ENCODE results near the gene GDPD4. TPM values are rescaled to one million over a fixed set of nuclear protein-coding genes. Genes with fewer than 3 reads are reported as not detected.

Gene GDPD4
- total RNA-seq, 4 donors from 2014 or later: not detected

DNA sequence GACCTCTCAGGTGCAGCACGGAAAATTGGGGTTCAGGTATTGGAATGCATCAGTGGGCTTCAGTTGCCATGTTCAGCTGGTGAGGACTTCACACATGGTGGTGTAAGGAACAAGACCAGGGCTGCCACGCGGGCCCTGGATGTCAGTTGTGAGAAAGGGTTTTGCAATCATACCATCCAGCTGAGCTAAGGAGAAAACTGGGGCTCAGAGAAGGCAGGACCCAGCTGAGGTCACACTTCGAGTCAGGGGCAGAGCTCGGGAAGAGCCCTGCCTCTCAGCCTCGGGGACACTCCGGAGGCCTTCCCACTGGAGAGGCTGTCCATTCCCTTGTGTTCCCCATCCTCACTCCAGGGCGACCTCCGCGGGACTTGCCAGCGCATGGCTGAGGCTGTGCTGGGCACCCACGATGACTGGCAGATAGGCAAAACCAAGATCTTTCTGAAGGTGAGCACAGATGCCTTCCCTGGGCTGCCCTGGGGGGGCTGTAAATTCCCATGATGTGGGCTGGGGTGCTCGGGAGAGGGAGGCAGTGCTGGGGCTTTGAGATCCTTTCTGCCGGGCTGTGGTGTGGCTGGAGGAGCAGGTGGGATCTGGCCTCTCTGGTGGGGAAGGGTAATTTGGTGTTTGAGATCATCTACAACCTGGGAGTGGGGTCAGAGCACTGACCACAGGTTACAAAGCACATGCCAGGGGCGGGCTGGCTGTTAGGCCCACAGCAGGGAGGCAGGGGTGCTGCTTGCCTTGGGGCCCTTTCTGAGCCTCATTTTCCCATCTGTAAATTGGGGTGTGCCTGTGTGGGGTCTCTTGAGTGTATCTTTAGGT, 126.3 kb downstream of the GDPD4 start:
- TF ChIP-seq, protein P1, sequence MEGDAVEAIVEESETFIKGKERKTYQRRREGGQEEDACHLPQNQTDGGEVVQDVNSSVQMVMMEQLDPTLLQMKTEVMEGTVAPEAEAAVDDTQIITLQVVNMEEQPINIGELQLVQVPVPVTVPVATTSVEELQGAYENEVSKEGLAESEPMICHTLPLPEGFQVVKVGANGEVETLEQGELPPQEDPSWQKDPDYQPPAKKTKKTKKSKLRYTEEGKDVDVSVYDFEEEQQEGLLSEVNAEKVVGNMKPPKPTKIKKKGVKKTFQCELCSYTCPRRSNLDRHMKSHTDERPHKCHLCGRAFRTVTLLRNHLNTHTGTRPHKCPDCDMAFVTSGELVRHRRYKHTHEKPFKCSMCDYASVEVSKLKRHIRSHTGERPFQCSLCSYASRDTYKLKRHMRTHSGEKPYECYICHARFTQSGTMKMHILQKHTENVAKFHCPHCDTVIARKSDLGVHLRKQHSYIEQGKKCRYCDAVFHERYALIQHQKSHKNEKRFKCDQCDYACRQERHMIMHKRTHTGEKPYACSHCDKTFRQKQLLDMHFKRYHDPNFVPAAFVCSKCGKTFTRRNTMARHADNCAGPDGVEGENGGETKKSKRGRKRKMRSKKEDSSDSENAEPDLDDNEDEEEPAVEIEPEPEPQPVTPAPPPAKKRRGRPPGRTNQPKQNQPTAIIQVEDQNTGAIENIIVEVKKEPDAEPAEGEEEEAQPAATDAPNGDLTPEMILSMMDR (IDR thresholded peaks at IDR 0.05; ENCODE audit: low read depth): no peak

DNA sequence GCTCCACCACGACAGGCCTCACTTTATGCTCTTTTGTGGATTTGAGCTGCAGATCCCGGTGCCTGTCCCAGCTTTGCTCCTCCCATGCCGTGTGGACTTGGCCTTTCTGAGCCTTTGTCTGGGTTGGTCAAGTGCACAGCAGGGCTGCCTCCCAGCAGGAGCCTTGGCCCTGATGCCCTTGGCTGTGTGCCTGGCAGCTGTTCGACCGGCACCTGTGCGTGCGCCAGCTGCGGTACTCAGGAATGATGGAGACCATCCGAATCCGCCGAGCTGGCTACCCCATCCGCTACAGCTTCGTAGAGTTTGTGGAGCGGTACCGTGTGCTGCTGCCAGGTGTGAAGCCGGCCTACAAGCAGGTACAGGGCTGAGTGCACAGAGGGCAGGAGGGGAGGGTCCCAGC, 126.9 kb downstream of the GDPD4 start:
- TF ChIP-seq, protein P1 (IDR thresholded peaks at IDR 0.05; ENCODE audit: low read depth): no peak

DNA sequence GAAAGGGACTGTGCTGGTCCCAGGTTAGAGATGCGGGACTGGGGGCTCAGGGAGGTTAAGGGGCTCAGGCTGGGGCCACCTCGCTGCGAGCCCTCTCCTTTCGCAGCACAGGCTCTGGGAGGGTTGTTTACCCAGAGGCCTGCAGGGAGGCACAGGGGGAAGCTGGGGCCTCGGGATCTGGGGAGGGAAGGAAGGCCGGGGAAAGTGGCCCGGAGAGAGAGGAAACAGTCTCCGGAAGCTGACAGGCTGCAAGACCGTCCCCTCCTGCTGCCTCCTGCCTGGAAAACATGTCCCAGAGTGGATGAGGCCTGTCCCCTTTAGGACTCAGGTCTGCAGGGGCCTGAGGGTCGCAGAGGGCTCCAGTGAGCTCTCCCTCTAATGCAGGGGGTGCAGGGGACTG, 128.0 kb downstream of the GDPD4 start:
- TF ChIP-seq, protein P1 (IDR thresholded peaks at IDR 0.05; ENCODE audit: low read depth): no peak

DNA sequence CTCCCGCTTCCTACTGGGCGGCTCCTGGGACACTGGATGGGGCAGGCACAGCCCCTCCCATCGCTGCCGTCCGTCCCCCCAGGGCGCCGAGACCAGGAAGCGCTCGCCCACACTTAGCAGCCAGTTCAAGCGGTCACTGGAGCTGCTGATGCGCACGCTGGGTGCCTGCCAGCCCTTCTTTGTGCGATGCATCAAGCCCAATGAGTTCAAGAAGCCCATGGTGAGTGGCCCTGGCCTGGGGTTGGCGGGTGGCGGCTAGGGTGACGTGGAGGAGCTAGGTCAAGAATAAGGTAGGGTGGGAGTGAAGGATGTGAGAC, 128.9 kb downstream of the GDPD4 start:
- TF ChIP-seq, protein P1 (IDR thresholded peaks at IDR 0.05; ENCODE audit: low read depth): no peak

DNA sequence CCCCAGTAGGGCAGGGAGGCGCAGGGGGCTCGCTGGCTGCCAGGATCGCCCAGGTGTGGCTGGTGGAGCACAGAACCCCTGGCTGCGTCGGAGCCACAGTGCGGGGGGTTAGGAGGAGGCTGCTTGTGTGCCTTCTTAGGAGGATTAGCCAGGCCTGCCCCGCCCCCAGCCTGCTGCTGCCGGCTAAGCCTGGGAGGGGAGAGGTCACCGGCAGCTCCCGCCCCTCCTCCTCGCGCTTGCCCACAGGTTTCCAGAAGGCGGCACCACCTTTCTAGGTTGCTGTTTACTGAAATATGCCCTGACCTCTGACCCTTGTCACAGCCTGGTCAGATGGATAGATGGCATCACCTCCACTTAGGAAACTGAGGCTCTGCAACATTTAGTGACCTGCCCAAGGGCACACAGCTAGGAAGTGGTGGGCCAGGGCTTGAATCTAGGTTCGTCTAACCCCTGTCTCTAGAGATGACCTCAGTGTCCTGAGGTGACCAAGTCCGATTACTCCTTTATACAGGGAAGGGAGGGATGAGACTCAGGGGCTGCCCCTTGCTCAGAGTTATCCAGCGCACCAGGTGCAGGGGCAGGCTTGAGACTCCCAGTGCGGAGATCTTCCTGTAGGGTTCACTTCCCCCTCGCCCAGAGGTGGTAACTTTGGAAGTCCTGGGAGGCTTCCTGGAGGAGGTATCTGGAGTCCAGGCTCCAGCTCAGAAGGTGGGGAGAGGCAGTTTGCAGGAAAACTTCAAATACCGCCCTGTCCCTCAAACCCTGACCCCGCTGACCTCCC, 129.4 kb downstream of the GDPD4 start:
- TF ChIP-seq, protein P1 (IDR thresholded peaks at IDR 0.05; ENCODE audit: low read depth): no peak

DNA sequence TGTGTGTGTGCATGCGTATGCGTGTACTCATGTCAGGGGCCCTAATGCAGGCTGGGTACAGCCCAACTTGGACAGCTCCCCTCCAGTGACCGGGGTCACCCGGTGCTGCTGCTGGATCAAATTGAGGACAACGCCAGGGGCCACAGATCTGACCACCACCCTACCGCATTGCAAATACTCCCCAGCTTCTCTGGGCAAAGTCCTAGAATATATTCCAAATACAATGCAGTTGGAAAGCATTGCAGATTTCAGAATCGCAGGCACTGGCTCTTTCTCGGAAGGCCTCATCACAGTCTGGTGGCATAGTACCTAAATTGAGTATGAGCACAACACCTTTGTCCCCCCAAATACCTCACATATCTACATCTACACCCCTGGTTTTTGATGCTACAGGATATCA, 130.2 kb downstream of the GDPD4 start:
- TF ChIP-seq, protein P1 (IDR thresholded peaks at IDR 0.05; ENCODE audit: low read depth): no peak

DNA sequence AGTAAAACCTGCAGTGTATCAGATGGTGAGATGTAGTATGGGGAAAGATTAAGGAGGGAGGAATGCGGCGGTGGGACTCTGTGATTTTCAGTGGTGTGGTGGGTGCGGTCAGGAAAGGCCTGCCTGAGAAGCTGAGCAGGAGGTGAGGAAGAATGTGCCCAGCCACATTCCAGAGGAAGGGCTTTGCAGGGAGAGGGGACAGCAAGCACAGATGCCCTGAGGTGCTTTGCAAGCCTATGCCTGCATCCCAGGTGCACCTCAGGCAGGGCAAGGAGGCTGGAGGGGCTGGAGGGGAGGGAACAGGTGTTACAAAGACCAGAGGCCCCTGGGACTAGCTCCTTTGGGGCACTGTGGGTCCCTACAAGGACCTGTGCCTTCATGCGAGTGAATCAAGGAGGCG, 131.4 kb downstream of the GDPD4 start:
- TF ChIP-seq, protein P1 (IDR thresholded peaks at IDR 0.05; ENCODE audit: low read depth): no peak
